Skeletal muscle tissue (tissue), 4 donors: ENCODE measurements around the gene SLC34A1. TPM values are rescaled to one million over a fixed set of nuclear protein-coding genes. Genes with fewer than 3 reads are reported as not detected.
"Not testable (repeated sequence)": the region's sequence is repeated elsewhere in the genome, so short reads cannot be mapped to it uniquely, and the experiment has no call there.

Experiments used
- H3K27ac ChIP-seq: one replicate; pipeline ENCODE4 v1.7.0; 2013; ENCODE audit warnings: mild to moderate bottlenecking, low read depth, low read length, inconsistent platforms
- H3K27me3 ChIP-seq, 3 donors: one replicate each; pipeline ENCODE4 v1.7.0; 2013; ENCODE audit warnings: low read length in 3 of 3; ENCODE audit not compliant: control insufficient read depth in 3 of 3, insufficient read depth in 3 of 3
- H3K36me3 ChIP-seq, 3 donors: one replicate each; pipeline ENCODE4 v1.7.0; 2013; ENCODE audit warnings: low read length in 3 of 3; ENCODE audit not compliant: control insufficient read depth in 3 of 3, insufficient read depth in 3 of 3
- H3K4me1 ChIP-seq, 3 donors: one replicate each; pipeline ENCODE4 v1.7.0; 2013; ENCODE audit warnings: low read length in 3 of 3, mild to moderate bottlenecking in 3 of 3; ENCODE audit not compliant: control insufficient read depth in 3 of 3, insufficient read depth in 3 of 3
- H3K4me3 ChIP-seq, 3 donors: one replicate each; pipeline ENCODE4 v1.7.0; 2013; ENCODE audit warnings: low read length in 3 of 3
- H3K9ac ChIP-seq, 3 donors: one replicate each; pipeline ENCODE4 v1.7.0; 2013; ENCODE audit warnings: low read length in 3 of 3, mild to moderate bottlenecking in 3 of 3, moderate library complexity in 2 of 3, low read depth in 1 of 3
- H3K9me3 ChIP-seq, 3 donors: one replicate each; pipeline ENCODE4 v1.7.0; 2013; ENCODE audit warnings: low read length in 3 of 3; ENCODE audit not compliant: control insufficient read depth in 3 of 3
- total RNA-seq: library from RNA; depleted of rRNA; stranded (reverse); fragments of >200 nt; gene quantifications from one replicate; pipeline ENCODE4 v1.2.3, GENCODE V29; 2014
- donor health status: Osteomylitis.

The SLC34A1 gene
- total RNA-seq, 1 donor from 2014 or later, result not detected

- H3K9me3 ChIP-seq, result no peaks in the 10 kb centered on the region
- no peaks in the 10 kb centered on the region for H3K36me3 ChIP-seq
- no peak overlapping the region for H3K4me3 ChIP-seq
- no peak overlapping the region for H3K27ac ChIP-seq
- peak overlapping the region in 1 of 3 donors; percentile 20 for H3K9ac ChIP-seq
- H3K27me3 ChIP-seq, result peaks cover 33 to 48% (median 47%) of the 10 kb centered on the region in 3 donors
- H3K4me1 ChIP-seq, result peaks cover 25 to 30% (median 26%) of the 10 kb centered on the region in 3 donors
These were observed 21.6 kb downstream of the SLC34A1 start for GRCh38 chr5:177405805-177406204.

GRCh38 chr5:177409043-177409801 lies 25.0 kb downstream of the SLC34A1 start, which contains the start of gene F12:
Gene F12 (minus strand): TSS chr5:177409564. CDS start chr5:177409527, 37 bp downstream.
- Histone ChIP-seq H3K4me3 (no peak within 1 kb of the TSS), H3K27me3 (peaks cover 3 to 15% (median 14%) of the 10 kb centered on the region in 3 donors), H3K9ac (no peak within 1 kb of the TSS), H3K9me3 (no peaks in the 10 kb centered on the region), H3K4me1 (peaks cover 6 to 8% (median 6%) of the 10 kb centered on the region in 3 donors), H3K36me3 (no peaks in the 10 kb centered on the region), H3K27ac (no peak within 1 kb of the TSS)

- Histone ChIP-seq H3K27ac (no peak overlapping the region), H3K9me3 (no peaks in the 10 kb centered on the region), H3K36me3 (no peaks in the 10 kb centered on the region), H3K9ac (no peak overlapping the region), H3K4me3 (no peak overlapping the region), H3K27me3 (peaks cover 0 to 7% (median 3%) of the 10 kb centered on the region in 3 donors), H3K4me1 (no peaks in the 10 kb centered on the region)
These were observed 26.3 kb downstream of the SLC34A1 start for GRCh38 chr5:177410575-177410974.

- Histone ChIP-seq H3K4me1 (no peaks in the 10 kb centered on the region), H3K27me3 (peaks cover 0 to 2% (median 0%) of the 10 kb centered on the region in 3 donors), H3K9ac (no peak overlapping the region), H3K9me3 (no peaks in the 10 kb centered on the region), H3K4me3 (no peak overlapping the region), H3K27ac (no peak overlapping the region), H3K36me3 (no peaks in the 10 kb centered on the region)
These were observed 28.5 kb downstream of the SLC34A1 start for GRCh38 chr5:177412603-177413233.

- H3K4me1 ChIP-seq, result no peaks in the 10 kb centered on the region
- no peak overlapping the region for H3K9ac ChIP-seq
- H3K36me3 ChIP-seq, result no peaks in the 10 kb centered on the region
- H3K4me3 ChIP-seq, result no peak overlapping the region
- no peaks in the 10 kb centered on the region for H3K9me3 ChIP-seq
- no peak overlapping the region for H3K27ac ChIP-seq
- peaks cover 0 to 2% (median 0%) of the 10 kb centered on the region in 3 donors for H3K27me3 ChIP-seq
These were observed 30.2 kb downstream of the SLC34A1 start for GRCh38 chr5:177414481-177414880.

- H3K4me1 ChIP-seq, H3K9me3 ChIP-seq, H3K4me3 ChIP-seq, H3K36me3 ChIP-seq, H3K27me3 ChIP-seq, H3K27ac ChIP-seq, H3K9ac ChIP-seq: not testable (repeated sequence)
These were observed 32.8 kb downstream of the SLC34A1 start for GRCh38 chr5:177417081-177417480.

GRCh38 chr5:177419046-177419445 lies 34.8 kb downstream of the SLC34A1 start:
- no peaks in the 10 kb centered on the region for H3K36me3 ChIP-seq
- H3K9me3 ChIP-seq, result no peaks in the 10 kb centered on the region
- no peaks in the 10 kb centered on the region for H3K4me1 ChIP-seq
- peaks cover 0 to under 1% (median 0%) of the 10 kb centered on the region in 3 donors for H3K27me3 ChIP-seq
- H3K4me3 ChIP-seq, result no peak overlapping the region
- H3K9ac ChIP-seq, result no peak overlapping the region
- H3K27ac ChIP-seq, result no peak overlapping the region

- not testable (repeated sequence) for H3K4me1 ChIP-seq, H3K9ac ChIP-seq, H3K9me3 ChIP-seq, H3K27me3 ChIP-seq, H3K27ac ChIP-seq, H3K4me3 ChIP-seq, H3K36me3 ChIP-seq
These were observed 36.2 kb downstream of the SLC34A1 start for GRCh38 chr5:177420472-177420871.

- Histone ChIP-seq H3K36me3 (no peaks in the 10 kb centered on the region), H3K27ac (no peak overlapping the region), H3K27me3 (no peaks in the 10 kb centered on the region), H3K4me3 (no peak overlapping the region), H3K4me1 (peaks cover 5 to 6% (median 6%) of the 10 kb centered on the region in 3 donors), H3K9me3 (no peaks in the 10 kb centered on the region), H3K9ac (no peak overlapping the region)
These were observed 37.0 kb downstream of the SLC34A1 start for GRCh38 chr5:177421062-177421798.

- peaks cover 20 to 24% (median 20%) of the 10 kb centered on the region in 3 donors for H3K4me1 ChIP-seq
- no peaks in the 10 kb centered on the region for H3K27me3 ChIP-seq
- H3K36me3 ChIP-seq, result no peaks in the 10 kb centered on the region
- no peak overlapping the region for H3K27ac ChIP-seq
- H3K9ac ChIP-seq, result no peak overlapping the region
- no peak overlapping the region for H3K4me3 ChIP-seq
- no peaks in the 10 kb centered on the region for H3K9me3 ChIP-seq
These were observed 39.4 kb downstream of the SLC34A1 start for GRCh38 chr5:177423671-177424070.
